HG02938 (cell line): ENCODE data around the gene TRAPPC10.
A peak's percentile ranks its signal among the peaks of the same experiment; 100 is the strongest.

Source experiments
- ATAC-seq: cut with Tn5 transposase; IDR thresholded peaks from one replicate; pipeline ENCODE4 v1.9.1; 2021; ENCODE audit warnings: mild to moderate bottlenecking, moderate library complexity; ENCODE audit not compliant: unreplicated experiment

Gene TRAPPC10, protein sequence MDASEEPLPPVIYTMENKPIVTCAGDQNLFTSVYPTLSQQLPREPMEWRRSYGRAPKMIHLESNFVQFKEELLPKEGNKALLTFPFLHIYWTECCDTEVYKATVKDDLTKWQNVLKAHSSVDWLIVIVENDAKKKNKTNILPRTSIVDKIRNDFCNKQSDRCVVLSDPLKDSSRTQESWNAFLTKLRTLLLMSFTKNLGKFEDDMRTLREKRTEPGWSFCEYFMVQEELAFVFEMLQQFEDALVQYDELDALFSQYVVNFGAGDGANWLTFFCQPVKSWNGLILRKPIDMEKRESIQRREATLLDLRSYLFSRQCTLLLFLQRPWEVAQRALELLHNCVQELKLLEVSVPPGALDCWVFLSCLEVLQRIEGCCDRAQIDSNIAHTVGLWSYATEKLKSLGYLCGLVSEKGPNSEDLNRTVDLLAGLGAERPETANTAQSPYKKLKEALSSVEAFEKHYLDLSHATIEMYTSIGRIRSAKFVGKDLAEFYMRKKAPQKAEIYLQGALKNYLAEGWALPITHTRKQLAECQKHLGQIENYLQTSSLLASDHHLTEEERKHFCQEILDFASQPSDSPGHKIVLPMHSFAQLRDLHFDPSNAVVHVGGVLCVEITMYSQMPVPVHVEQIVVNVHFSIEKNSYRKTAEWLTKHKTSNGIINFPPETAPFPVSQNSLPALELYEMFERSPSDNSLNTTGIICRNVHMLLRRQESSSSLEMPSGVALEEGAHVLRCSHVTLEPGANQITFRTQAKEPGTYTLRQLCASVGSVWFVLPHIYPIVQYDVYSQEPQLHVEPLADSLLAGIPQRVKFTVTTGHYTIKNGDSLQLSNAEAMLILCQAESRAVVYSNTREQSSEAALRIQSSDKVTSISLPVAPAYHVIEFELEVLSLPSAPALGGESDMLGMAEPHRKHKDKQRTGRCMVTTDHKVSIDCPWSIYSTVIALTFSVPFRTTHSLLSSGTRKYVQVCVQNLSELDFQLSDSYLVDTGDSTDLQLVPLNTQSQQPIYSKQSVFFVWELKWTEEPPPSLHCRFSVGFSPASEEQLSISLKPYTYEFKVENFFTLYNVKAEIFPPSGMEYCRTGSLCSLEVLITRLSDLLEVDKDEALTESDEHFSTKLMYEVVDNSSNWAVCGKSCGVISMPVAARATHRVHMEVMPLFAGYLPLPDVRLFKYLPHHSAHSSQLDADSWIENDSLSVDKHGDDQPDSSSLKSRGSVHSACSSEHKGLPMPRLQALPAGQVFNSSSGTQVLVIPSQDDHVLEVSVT

GRCh38 chr21:44011579-44012473 lies at the start of gene TRAPPC10:
TRAPPC10 (plus strand) TSS chr21:44012309; CDS start chr21:44012494, 185 bp downstream.
- ATAC-seq: peak; percentile 57

DNA sequence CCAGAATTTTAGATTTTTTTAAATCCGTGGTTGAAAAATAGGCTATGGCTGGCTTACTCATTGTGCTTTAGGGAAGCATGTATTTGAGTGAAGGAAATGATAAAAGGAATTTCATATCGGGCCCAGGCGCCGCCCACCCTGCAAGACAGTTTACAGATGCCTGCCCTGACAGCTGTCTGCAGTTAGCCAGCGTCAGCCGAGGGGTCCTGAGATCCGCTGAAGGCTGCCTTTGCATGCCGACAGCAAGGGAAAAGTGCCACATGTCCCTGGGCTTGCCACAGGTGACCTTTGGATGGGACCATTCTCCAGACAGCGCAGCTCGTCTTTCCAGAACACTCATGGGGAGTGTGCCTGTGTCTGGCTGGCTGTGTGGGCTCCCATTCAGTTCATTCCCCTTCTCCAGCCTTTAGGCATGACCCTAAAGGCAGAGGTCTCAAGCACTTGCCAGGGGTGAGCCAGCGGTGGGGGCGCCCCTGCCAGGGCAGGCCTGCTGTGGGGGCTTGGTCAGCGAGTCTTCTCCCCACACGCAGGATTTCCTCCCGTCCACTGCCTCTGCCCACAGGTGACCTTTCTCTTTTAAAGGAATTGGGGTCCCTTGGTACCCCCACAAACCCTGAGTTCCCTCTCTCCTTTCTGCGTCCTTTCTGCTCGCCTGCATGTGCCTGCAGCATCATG lies 46.1 kb upstream of the TRAPPC10 start:
- no peak for ATAC-seq

GRCh38 chr21:43966946-43967512 lies 45.1 kb upstream of the TRAPPC10 start:
- ATAC-seq: no peak

DNA sequence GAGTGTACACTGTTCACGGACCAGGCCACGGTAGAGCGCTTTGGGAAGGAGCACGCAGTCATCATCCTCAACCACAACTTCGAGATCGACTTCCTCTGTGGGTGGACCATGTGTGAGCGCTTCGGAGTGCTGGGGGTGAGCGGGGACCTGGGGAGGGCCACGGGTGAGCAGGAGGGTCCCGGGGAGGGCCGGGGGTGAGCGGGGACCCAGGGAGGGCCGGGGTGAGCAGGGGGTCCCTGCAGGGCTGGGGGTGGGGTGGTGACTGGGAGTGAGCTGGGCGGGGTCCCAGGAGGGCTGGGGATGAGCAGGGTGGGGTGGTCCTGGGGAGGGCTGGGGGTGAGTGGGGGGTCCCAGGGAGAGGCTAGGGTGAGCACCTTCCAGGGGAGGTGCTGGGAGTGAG lies 44.1 kb upstream of the TRAPPC10 start:
- ATAC-seq: no peak

GRCh38 chr21:43968410-43969114 lies 43.5 kb upstream of the TRAPPC10 start:
- no peak for ATAC-seq

- no peak for ATAC-seq
These were observed 43.0 kb upstream of the TRAPPC10 start for GRCh38 chr21:43969115-43969444.

GRCh38 chr21:43970551-43970950 lies 41.6 kb upstream of the TRAPPC10 start:
- no peak for ATAC-seq

- no peak for ATAC-seq
These were observed 40.7 kb upstream of the TRAPPC10 start for GRCh38 chr21:43971201-43971991.

DNA sequence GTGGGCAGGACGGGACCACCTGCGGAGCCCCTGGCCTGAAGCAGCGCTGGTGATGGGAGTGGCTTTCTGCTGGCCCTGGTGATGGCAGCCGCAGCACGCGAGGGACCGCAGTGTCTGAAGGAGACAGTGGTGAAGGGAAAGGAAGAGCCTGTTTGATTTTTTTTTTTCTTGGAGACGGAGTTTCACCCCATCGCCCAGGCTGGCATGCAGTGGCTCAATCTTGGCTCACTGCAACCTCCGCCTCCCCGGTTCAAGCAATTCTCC lies 40.2 kb upstream of the TRAPPC10 start:
- ATAC-seq: no peak

DNA sequence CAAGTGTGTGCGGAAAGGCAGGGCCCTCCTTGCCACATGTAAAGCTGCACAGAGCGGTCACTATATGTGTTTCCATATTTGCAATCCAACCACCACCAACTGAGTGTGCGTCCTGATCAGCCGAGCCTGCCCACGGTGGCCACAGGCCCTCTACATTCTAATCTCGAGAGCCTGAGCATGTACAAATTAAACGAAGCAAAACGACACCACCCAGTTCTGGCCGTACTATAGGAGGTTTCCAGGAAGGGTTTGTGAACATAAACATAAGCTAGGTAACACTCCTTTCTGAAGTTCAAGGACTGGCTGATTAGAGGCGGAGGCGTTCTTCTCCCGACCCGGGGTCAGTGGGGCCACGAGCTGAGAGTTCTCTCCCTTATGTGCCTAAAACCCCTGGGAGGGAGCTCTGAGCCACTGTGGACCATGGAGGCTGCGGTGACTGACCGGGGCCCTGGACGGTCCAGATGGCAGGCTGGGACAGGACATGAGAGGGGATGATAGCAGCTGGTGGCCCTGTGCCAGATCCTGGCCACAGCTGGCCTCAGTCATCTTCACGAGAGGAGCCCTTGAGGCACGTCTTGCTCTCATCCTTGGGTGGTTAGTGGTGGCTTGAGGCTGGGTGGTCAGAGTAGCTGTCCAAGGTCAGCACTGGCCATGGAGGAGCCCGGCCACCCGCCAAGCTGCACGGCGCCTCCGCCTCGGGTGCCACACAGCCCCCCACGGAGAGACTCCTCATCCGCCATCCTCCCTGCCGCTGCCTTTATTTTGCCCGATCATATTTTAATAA lies 39.1 kb upstream of the TRAPPC10 start:
- ATAC-seq: no peak

DNA sequence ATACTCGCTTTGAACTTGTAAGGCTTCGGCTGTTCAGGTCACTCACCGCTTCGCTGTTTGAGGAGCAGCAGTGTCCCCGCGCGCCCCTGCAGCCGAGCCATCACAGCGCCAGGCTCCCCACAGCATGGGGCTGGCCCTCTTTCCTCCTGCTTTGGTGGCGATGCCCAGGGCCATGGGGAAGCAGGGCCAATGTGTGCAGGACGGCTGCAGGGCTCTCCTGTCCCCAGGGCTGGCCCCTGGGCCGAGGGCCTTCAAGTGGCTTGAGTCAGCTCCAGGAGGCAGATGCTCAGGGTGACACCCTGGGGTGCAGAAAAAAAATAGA lies 38.5 kb upstream of the TRAPPC10 start:
- ATAC-seq: no peak

- ATAC-seq: no peak
These were observed 37.2 kb upstream of the TRAPPC10 start for GRCh38 chr21:43974791-43975468.

DNA sequence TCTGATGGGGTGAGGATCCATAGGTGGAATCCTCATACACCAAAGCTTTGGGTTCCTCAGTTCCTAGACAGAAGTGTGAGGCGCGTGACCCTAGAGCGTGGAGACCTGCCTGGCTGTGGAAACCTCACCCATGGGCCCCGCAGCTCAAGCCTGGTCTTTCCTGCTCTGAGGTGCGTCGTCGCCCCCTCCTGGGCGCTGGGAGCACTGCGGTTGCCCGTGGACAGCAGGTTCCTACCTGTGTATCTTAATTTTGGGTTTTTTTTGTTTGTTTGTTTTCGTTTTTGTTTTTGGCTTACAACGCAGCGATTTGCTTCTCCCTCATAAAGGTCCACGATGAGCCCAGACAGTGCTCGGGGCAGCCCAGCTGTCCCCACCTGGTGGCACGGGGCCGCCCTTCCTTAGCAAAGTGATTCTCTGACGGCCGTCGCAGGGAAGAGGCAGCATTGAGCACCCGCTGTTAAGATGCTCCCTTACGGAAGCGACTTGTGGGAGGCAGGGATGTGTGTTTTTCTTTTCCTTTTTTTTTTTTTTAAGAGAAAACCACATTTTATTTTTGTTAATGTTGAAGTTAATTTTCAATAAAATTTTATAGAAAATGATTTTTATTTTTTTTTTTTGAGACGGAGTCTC lies 36.5 kb upstream of the TRAPPC10 start:
- no peak for ATAC-seq

DNA sequence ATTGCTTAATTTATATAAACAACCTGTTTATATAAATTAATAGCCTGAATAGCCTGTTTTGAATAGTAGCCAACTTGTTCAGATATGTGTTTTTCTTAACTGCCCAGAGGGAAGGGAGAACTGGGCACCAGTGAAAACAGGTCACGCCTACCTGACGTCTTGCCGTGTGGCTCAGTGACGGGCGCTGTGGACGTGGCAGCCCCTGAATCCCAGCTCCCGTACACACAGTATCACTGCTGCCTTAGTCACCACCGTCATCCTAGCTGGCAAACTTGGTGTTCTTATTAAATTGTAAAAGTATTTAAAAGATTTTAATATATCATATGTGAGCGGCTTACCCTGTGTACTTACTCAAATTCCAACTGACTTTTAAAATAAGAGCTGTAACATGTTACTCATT lies 35.4 kb upstream of the TRAPPC10 start:
- no peak for ATAC-seq

DNA sequence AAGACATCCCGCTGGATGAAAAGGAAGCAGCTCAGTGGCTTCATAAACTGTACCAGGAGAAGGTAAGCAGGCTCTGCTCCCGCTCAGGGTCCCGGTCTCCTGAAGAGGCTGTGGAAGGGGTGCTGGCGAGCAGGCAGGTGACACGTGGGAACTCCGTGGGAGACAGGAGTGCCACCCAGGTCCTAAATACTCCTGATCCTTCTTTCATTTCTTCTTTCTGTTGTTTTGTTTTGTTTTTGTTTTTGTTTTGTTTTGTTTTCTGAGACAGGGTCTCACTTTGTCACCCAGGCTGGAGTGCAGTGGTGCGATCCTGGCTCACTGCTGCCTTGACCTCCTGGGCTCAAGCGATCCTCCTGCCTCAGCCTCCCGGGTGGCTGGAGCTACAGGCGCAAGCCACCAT lies 34.0 kb upstream of the TRAPPC10 start:
- ATAC-seq: no peak

- ATAC-seq: no peak
These were observed 32.5 kb upstream of the TRAPPC10 start for GRCh38 chr21:43979654-43980053.
